ENCODE results near the gene SSH3.

DNA sequence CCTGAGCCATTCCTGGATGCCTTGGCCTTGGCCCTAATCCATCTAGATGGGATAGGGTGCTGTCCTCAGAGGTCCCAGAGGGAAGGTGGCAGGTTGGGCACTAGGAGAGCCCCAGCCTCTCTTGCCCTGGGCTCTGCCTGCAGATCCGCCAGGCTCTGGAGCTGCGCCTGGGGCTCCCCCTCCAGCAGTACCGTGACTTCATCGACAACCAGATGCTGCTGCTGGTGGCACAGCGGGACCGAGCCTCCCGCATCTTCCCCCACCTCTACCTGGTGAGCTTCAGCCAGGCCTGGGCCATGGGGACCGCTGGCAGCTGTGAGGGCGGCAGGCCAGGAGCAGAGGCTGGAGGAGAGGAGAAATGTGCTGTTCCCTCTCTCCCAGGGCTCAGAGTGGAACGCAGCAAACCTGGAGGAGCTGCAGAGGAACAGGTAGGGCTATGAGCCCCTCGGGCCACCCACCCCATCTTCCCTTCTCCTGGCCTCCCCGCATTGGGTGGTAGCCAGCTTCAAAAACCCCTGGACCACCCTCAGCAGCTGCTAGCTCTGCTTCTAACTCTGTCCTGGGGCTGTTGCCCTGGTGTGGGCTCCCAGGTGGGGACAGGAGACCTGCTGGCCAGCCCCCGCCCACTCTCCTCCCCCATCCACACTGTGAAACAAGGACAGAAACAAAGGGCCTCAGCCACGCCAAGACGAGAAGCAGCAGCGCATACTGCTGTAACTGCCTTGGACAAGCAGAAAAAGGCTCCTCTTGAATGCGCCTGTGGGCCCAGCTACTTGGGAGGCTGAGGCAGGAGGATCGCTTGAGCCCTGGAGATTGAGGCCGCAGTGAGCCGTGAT, 4.9 kb downstream of the SSH3 start:
- TF ChIP-seq, protein P1, sequence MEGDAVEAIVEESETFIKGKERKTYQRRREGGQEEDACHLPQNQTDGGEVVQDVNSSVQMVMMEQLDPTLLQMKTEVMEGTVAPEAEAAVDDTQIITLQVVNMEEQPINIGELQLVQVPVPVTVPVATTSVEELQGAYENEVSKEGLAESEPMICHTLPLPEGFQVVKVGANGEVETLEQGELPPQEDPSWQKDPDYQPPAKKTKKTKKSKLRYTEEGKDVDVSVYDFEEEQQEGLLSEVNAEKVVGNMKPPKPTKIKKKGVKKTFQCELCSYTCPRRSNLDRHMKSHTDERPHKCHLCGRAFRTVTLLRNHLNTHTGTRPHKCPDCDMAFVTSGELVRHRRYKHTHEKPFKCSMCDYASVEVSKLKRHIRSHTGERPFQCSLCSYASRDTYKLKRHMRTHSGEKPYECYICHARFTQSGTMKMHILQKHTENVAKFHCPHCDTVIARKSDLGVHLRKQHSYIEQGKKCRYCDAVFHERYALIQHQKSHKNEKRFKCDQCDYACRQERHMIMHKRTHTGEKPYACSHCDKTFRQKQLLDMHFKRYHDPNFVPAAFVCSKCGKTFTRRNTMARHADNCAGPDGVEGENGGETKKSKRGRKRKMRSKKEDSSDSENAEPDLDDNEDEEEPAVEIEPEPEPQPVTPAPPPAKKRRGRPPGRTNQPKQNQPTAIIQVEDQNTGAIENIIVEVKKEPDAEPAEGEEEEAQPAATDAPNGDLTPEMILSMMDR (IDR thresholded peaks at IDR 0.05 in 8 of 11, conservative IDR thresholded peaks at IDR 0.05 in 3 of 11) = no peak
- TF ChIP-seq POLR2AphosphoS5 (IDR thresholded peaks at IDR 0.05) (no peak), POLR2A (IDR thresholded peaks at IDR 0.05) (no peak)

All from spleen (tissue), 7 donors.